Fibroblast of villous mesenchyme (primary cell): ENCODE data around the gene LRIG1. TPM values are rescaled to one million over a fixed set of nuclear protein-coding genes. Genes with fewer than 3 reads are reported as not detected.

Experiments used
- DNase-seq: peaks from one replicate; pipeline ENCODE4 v3.0.0-alpha.2; 2010; ENCODE audit warnings: low read depth
- H3K4me3 ChIP-seq: 2 replicates; pipeline ENCODE4 v1.5.1; 2011; ENCODE audit warnings: low read depth, mild to moderate bottlenecking, low read length
- CTCF ChIP-seq: IDR thresholded peaks from 2 replicates; pipeline ENCODE4 v1.5.1; 2012; ENCODE audit warnings: low read depth, mild to moderate bottlenecking, low read length; ENCODE audit not compliant: insufficient read depth
- total RNA-seq: library from RNA; depleted of rRNA; stranded (reverse); fragments of >200 nt; gene quantifications from 2 replicates; pipeline ENCODE4 v1.2.3, GENCODE V29; 2012

The LRIG1 gene
- total RNA-seq, 1 donor: 10.4 TPM

- no peak for TF ChIP-seq CTCF
- H3K4me3 ChIP-seq: no peak overlapping the region
- peak; percentile 59 for DNase-seq
Measured at GRCh38 chr3:66450390-66451022, 50.3 kb downstream of the LRIG1 start.

GRCh38 chr3:66449411-66449974 is 51.3 kb downstream of the LRIG1 start:
- no peak for TF ChIP-seq CTCF
- no peak overlapping the region for H3K4me3 ChIP-seq
- DNase-seq: no peak

- no peak for DNase-seq
- H3K4me3 ChIP-seq: no peak overlapping the region
- TF ChIP-seq CTCF: no peak
Measured at GRCh38 chr3:66444146-66444644, 56.6 kb downstream of the LRIG1 start.

DNA sequence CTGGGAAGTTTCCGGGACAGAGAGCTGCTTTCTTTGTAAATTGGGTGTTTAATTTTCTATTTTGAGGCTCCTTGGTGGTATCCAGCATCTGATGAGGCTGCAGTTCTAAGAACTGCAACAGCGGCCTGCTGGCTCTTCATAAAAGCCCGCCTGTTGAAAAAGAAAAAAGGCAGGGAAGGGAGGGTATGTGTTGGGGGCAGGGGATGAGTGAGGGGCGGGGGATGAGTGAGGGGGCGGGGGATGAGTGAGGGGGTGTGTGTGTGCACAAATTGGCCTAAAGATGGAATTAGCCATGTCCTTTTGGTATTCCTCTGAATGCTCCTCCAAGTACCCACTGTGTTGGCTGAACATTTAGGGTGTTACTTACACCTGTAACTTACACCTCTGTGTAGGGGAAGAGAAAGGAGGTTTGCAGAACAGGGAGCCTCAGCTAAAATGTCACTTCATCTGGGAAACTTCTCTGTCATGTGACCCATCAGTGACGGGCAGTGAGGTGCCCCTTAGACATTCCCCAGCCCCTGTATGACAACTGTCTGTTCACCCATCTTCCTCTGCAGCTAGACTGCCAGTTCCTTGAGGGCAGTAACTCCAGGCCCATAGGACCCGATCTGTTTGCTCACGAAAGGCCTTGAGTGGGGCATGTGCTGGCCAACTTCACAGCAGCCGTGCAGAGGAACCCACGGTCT is 57.6 kb downstream of the LRIG1 start:
- DNase-seq: no peak
- TF ChIP-seq CTCF: no peak
- no peak overlapping the region for H3K4me3 ChIP-seq

GRCh38 chr3:66442254-66443117 is 58.3 kb downstream of the LRIG1 start:
- peak; percentile 90 for DNase-seq
- no peak for TF ChIP-seq CTCF
- no peak overlapping the region for H3K4me3 ChIP-seq

DNA sequence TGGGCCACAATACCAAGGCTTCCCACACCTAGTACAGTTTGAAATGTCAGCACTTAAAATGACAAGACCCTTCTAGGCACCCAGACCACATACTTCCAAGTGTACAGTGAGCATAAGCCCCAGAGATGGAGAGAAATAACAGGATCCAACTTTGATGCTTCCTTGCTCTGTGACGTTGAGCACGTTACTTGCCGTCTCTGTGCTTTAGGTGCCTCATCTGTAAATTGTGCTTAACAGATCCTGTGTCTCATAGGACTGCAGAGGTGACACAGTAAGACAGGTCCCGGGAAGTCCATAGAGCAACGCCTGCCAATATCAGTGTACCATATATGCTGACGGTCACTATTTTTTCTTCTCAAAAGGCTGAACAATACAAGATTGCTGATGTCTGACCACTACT is 59.1 kb downstream of the LRIG1 start:
- H3K4me3 ChIP-seq: no peak overlapping the region
- no peak for TF ChIP-seq CTCF
- no peak for DNase-seq
